GM23338 (cell line): ENCODE measurements around the gene ACY1. TPM values are rescaled to one million over a fixed set of nuclear protein-coding genes. Genes with fewer than 3 reads are reported as not detected.

Experiments used
- ATAC-seq: fragments of 200-7000 bp; cut with Tn5 transposase; 3 replicates; pipeline ENCODE4 v1.9.1; 2020
- DNase-seq: peaks from one replicate; pipeline ENCODE4 v3.0.0-alpha.2; 2015; ENCODE audit warnings: low spot score
- H2AFZ ChIP-seq: fragments of 200-600 bp; sonication (generic); 2 replicates; pipeline ENCODE4 v1.8.0; 2016; ENCODE audit warnings: antibody characterized with exemption, mild to moderate bottlenecking, moderate library complexity
- H3F3A ChIP-seq: fragments of 200-600 bp; sonication (generic); replicated peaks from 2 replicates; pipeline ENCODE4 v1.8.0; 2017; ENCODE audit warnings: antibody characterized with exemption, mixed run types, low read depth
- H3K27ac ChIP-seq: fragments of 200-600 bp; sonication (generic); 2 replicates; pipeline ENCODE4 v1.6.1; 2016; ENCODE audit warnings: low read depth
- H3K27me3 ChIP-seq: fragments of 200-600 bp; sonication (generic); 2 replicates; pipeline ENCODE4 v1.8.0; 2016; ENCODE audit warnings: mild to moderate bottlenecking, mixed run types, moderate library complexity; ENCODE audit not compliant: insufficient read depth
- H3K36me3 ChIP-seq: fragments of 200-600 bp; sonication (generic); 2 replicates; pipeline ENCODE4 v1.8.0; 2016; ENCODE audit warnings: mild to moderate bottlenecking; ENCODE audit not compliant: insufficient read depth
- H3K4me1 ChIP-seq: fragments of 200-600 bp; sonication (generic); 2 replicates; pipeline ENCODE4 v1.8.0; 2016; ENCODE audit warnings: mild to moderate bottlenecking, moderate library complexity; ENCODE audit not compliant: insufficient read depth
- H3K4me2 ChIP-seq: fragments of 200-600 bp; sonication (generic); 2 replicates; pipeline ENCODE4 v1.7.1; 2017; ENCODE audit warnings: mixed run types
- H3K4me3 ChIP-seq: fragments of 200-600 bp; sonication (generic); 2 replicates; pipeline ENCODE4 v1.6.1; 2016; ENCODE audit warnings: mixed run types
- H3K79me2 ChIP-seq: fragments of 200-600 bp; sonication (generic); replicated peaks from 2 replicates; pipeline ENCODE4 v1.8.0; 2017; ENCODE audit warnings: mild to moderate bottlenecking; ENCODE audit not compliant: insufficient read depth
- H3K9me2 ChIP-seq: fragments of 200-600 bp; sonication (generic); 2 replicates; pipeline ENCODE4 v1.8.0; 2017; ENCODE audit not compliant: insufficient read depth
- H4K20me1 ChIP-seq: fragments of 200-600 bp; sonication (generic); replicated peaks from 2 replicates; pipeline ENCODE4 v1.8.0; 2017; ENCODE audit warnings: mild to moderate bottlenecking; ENCODE audit not compliant: insufficient read depth
- H3K27ac Mint-ChIP-seq: 2 replicates; pipeline ENCODE4 v1.8.0; 2020; ENCODE audit warnings: inconsistent platforms, mild to moderate bottlenecking, moderate library complexity, mixed read lengths
- H3K27me3 Mint-ChIP-seq: 3 replicates; pipeline ENCODE4 v1.8.0; 2022; ENCODE audit warnings: low read depth, mild to moderate bottlenecking, moderate library complexity, mixed read lengths, inconsistent platforms; ENCODE audit not compliant: insufficient read depth, poor library complexity
- H3K36me3 Mint-ChIP-seq: 3 replicates; pipeline ENCODE4 v1.8.0; 2021; ENCODE audit warnings: low read depth, mild to moderate bottlenecking, inconsistent platforms, moderate library complexity, mixed read lengths
- H3K4me1 Mint-ChIP-seq: 3 replicates; pipeline ENCODE4 v1.8.0; 2020; ENCODE audit warnings: mild to moderate bottlenecking, inconsistent platforms, mixed read lengths
- H3K4me3 Mint-ChIP-seq: 3 replicates; pipeline ENCODE4 v1.8.0; 2021; ENCODE audit warnings: moderate library complexity, mild to moderate bottlenecking, inconsistent platforms, mixed read lengths
- H3K9me3 Mint-ChIP-seq: 3 replicates; pipeline ENCODE4 v1.8.0; 2020; ENCODE audit warnings: moderate library complexity, mild to moderate bottlenecking, inconsistent platforms, mixed read lengths
- CREB1 ChIP-seq: fragments of 250-450 bp; sonication (Bioruptor Pico); IDR thresholded peaks from 2 replicates; pipeline ENCODE4 v1.5.0; 2020; ENCODE audit warnings: low read depth, mild to moderate bottlenecking, moderate library complexity
- EZH2 ChIP-seq: fragments of 200-600 bp; sonication (generic); IDR thresholded peaks from one replicate; pipeline ENCODE4 v1.8.0; 2017; ENCODE audit warnings: antibody characterized with exemption, mild to moderate bottlenecking, low read depth; ENCODE audit not compliant: unreplicated experiment
- EZH2phosphoT487 ChIP-seq: fragments of 200-600 bp; sonication (generic); IDR thresholded peaks from one replicate; pipeline ENCODE4 v1.8.1; 2018; ENCODE audit warnings: antibody characterized with exemption; ENCODE audit not compliant: unreplicated experiment
- JUNB ChIP-seq: IDR thresholded peaks from one replicate; pipeline ENCODE4 v1.6.1; 2016; ENCODE audit warnings: antibody characterized with exemption; ENCODE audit not compliant: unreplicated experiment
- NANOG ChIP-seq: IDR thresholded peaks from 2 replicates; pipeline ENCODE4 v1.6.1; 2016; ENCODE audit warnings: antibody characterized with exemption, borderline replicate concordance
- POLR2AphosphoS5 ChIP-seq: IDR thresholded peaks from 2 replicates; pipeline ENCODE4 v1.6.1; 2016; ENCODE audit warnings: antibody characterized with exemption, low read depth
- STAT1 ChIP-seq: IDR thresholded peaks from one replicate; pipeline ENCODE4 v1.6.1; 2016; ENCODE audit warnings: antibody characterized with exemption; ENCODE audit not compliant: unreplicated experiment
- ZNF114 ChIP-seq: fragments of 250-450 bp; sonication (Bioruptor Pico); IDR thresholded peaks from 2 replicates; pipeline ENCODE4 v1.5.0; 2020; ENCODE audit warnings: mild to moderate bottlenecking, moderate library complexity
- ZNF331 ChIP-seq: fragments of 250-450 bp; sonication (Bioruptor Pico); IDR thresholded peaks from 2 replicates; pipeline ENCODE4 v1.5.0; 2020; ENCODE audit warnings: low read depth, mild to moderate bottlenecking, moderate library complexity
- polyA plus RNA-seq: library from polyadenylated mRNA; unstranded; fragments of >200 nt; fragmentation: Nextera tagmentation; extraction: Ambion mirVana; gene quantifications from 2 replicates; pipeline ENCODE4 v1.2.1, GENCODE V29; 2016
- total RNA-seq: library from RNA; depleted of rRNA; stranded (reverse); fragments of >200 nt; shearing (Covaris generic); gene quantifications from 2 replicates; pipeline ENCODE4 v1.2.3, GENCODE V29; 2014
- TF ChIP-seq, protein P1 (sequence below): IDR thresholded peaks from 2 replicates; pipeline ENCODE4 v1.6.1; 2016; ENCODE audit warnings: antibody characterized with exemption
- TF ChIP-seq, protein P2 (sequence below), 2 experiments: fragments of 200-600 bp in 1 of 2; sonication (generic) in 1 of 2; conservative IDR thresholded peaks; 2 replicates each; pipeline versions ENCODE4 v1.5.1 to v1.6.1; 2016 to 2017; ENCODE audit warnings: antibody characterized with exemption in 2 of 2, low read depth in 2 of 2, mild to moderate bottlenecking in 2 of 2, moderate library complexity in 1 of 2
- TF ChIP-seq, protein P3 (sequence below): IDR thresholded peaks from one replicate; pipeline ENCODE4 v1.6.1; 2018; ENCODE audit warnings: antibody characterized with exemption; ENCODE audit not compliant: unreplicated experiment
- TF ChIP-seq, protein P4 (sequence below): fragments of 250-450 bp; sonication (Bioruptor Pico); IDR thresholded peaks from 2 replicates; pipeline ENCODE4 v1.5.0; 2020; ENCODE audit warnings: mild to moderate bottlenecking, moderate library complexity

ACY1 gene
- total and polyA plus RNA-seq, 2 experiments from 2014 or later = 38.4 to 62.8 TPM

DNA sequence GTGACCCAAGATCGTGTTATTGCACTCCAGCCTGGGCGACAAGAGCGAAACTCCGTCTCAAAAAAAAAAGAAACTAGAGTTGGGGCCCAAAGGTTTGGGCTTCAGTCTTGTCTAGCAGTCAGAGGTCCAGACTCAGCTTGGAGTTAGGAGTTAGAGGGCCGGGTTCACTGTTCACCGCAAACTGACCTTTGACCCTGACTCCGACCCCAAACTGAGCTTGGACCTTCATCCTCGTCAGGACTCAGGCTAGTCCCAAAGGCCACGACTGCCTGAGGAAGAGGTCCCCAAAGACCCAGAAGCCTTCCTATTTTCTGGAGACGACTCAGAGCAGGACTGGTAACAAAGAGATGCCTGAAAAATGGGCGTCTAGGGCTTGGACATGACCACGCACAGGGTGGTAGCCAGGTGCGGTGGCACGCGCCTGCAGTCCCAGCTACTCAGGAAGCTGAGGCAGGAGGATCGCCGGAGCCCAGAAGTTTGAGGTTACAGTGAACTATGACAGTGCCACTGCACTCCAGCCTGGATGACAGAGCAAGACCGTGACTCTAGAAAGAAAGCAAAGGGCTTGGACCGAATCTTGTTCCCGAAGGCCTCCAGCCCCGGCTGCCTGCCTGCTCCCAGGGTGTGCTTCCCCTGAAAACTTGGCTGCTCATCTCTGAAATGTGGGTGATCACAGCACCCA lies 35.1 kb downstream of the ACY1 start:
- H3K9me2 ChIP-seq = no peaks in the 10 kb centered on the region
- H3F3A ChIP-seq = no peaks in the 10 kb centered on the region
- no peak overlapping the region for H3K4me2 ChIP-seq
- Mint-ChIP-seq H3K27me3 (peaks cover 16% of the 10 kb centered on the region), H3K4me1 (peaks cover 18% of the 10 kb centered on the region), H3K36me3 (no peaks in the 10 kb centered on the region), H3K9me3 (no peaks in the 10 kb centered on the region), H3K4me3 (no peak overlapping the region), H3K27ac (no peak overlapping the region)
- H4K20me1 ChIP-seq = no peaks in the 10 kb centered on the region
- TF ChIP-seq ZNF114 (CRISPR knock-in tag) (no peak), EZH2 (no peak), CREB1 (CRISPR knock-in tag) (no peak), JUNB (no peak), NANOG (no peak), POLR2AphosphoS5 (no peak), EZH2phosphoT487 (no peak), ZNF331 (CRISPR knock-in tag) (no peak), STAT1 (no peak)
- TF ChIP-seq, protein P1, sequence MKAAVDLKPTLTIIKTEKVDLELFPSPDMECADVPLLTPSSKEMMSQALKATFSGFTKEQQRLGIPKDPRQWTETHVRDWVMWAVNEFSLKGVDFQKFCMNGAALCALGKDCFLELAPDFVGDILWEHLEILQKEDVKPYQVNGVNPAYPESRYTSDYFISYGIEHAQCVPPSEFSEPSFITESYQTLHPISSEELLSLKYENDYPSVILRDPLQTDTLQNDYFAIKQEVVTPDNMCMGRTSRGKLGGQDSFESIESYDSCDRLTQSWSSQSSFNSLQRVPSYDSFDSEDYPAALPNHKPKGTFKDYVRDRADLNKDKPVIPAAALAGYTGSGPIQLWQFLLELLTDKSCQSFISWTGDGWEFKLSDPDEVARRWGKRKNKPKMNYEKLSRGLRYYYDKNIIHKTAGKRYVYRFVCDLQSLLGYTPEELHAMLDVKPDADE = no peak
- TF ChIP-seq, protein P2, sequence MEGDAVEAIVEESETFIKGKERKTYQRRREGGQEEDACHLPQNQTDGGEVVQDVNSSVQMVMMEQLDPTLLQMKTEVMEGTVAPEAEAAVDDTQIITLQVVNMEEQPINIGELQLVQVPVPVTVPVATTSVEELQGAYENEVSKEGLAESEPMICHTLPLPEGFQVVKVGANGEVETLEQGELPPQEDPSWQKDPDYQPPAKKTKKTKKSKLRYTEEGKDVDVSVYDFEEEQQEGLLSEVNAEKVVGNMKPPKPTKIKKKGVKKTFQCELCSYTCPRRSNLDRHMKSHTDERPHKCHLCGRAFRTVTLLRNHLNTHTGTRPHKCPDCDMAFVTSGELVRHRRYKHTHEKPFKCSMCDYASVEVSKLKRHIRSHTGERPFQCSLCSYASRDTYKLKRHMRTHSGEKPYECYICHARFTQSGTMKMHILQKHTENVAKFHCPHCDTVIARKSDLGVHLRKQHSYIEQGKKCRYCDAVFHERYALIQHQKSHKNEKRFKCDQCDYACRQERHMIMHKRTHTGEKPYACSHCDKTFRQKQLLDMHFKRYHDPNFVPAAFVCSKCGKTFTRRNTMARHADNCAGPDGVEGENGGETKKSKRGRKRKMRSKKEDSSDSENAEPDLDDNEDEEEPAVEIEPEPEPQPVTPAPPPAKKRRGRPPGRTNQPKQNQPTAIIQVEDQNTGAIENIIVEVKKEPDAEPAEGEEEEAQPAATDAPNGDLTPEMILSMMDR (conservative IDR thresholded peaks at IDR 0.05; ENCODE audit: low read depth in 2 of 2) = no peak
- TF ChIP-seq, protein P3, sequence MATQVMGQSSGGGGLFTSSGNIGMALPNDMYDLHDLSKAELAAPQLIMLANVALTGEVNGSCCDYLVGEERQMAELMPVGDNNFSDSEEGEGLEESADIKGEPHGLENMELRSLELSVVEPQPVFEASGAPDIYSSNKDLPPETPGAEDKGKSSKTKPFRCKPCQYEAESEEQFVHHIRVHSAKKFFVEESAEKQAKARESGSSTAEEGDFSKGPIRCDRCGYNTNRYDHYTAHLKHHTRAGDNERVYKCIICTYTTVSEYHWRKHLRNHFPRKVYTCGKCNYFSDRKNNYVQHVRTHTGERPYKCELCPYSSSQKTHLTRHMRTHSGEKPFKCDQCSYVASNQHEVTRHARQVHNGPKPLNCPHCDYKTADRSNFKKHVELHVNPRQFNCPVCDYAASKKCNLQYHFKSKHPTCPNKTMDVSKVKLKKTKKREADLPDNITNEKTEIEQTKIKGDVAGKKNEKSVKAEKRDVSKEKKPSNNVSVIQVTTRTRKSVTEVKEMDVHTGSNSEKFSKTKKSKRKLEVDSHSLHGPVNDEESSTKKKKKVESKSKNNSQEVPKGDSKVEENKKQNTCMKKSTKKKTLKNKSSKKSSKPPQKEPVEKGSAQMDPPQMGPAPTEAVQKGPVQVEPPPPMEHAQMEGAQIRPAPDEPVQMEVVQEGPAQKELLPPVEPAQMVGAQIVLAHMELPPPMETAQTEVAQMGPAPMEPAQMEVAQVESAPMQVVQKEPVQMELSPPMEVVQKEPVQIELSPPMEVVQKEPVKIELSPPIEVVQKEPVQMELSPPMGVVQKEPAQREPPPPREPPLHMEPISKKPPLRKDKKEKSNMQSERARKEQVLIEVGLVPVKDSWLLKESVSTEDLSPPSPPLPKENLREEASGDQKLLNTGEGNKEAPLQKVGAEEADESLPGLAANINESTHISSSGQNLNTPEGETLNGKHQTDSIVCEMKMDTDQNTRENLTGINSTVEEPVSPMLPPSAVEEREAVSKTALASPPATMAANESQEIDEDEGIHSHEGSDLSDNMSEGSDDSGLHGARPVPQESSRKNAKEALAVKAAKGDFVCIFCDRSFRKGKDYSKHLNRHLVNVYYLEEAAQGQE = no peak
- TF ChIP-seq, protein P4, sequence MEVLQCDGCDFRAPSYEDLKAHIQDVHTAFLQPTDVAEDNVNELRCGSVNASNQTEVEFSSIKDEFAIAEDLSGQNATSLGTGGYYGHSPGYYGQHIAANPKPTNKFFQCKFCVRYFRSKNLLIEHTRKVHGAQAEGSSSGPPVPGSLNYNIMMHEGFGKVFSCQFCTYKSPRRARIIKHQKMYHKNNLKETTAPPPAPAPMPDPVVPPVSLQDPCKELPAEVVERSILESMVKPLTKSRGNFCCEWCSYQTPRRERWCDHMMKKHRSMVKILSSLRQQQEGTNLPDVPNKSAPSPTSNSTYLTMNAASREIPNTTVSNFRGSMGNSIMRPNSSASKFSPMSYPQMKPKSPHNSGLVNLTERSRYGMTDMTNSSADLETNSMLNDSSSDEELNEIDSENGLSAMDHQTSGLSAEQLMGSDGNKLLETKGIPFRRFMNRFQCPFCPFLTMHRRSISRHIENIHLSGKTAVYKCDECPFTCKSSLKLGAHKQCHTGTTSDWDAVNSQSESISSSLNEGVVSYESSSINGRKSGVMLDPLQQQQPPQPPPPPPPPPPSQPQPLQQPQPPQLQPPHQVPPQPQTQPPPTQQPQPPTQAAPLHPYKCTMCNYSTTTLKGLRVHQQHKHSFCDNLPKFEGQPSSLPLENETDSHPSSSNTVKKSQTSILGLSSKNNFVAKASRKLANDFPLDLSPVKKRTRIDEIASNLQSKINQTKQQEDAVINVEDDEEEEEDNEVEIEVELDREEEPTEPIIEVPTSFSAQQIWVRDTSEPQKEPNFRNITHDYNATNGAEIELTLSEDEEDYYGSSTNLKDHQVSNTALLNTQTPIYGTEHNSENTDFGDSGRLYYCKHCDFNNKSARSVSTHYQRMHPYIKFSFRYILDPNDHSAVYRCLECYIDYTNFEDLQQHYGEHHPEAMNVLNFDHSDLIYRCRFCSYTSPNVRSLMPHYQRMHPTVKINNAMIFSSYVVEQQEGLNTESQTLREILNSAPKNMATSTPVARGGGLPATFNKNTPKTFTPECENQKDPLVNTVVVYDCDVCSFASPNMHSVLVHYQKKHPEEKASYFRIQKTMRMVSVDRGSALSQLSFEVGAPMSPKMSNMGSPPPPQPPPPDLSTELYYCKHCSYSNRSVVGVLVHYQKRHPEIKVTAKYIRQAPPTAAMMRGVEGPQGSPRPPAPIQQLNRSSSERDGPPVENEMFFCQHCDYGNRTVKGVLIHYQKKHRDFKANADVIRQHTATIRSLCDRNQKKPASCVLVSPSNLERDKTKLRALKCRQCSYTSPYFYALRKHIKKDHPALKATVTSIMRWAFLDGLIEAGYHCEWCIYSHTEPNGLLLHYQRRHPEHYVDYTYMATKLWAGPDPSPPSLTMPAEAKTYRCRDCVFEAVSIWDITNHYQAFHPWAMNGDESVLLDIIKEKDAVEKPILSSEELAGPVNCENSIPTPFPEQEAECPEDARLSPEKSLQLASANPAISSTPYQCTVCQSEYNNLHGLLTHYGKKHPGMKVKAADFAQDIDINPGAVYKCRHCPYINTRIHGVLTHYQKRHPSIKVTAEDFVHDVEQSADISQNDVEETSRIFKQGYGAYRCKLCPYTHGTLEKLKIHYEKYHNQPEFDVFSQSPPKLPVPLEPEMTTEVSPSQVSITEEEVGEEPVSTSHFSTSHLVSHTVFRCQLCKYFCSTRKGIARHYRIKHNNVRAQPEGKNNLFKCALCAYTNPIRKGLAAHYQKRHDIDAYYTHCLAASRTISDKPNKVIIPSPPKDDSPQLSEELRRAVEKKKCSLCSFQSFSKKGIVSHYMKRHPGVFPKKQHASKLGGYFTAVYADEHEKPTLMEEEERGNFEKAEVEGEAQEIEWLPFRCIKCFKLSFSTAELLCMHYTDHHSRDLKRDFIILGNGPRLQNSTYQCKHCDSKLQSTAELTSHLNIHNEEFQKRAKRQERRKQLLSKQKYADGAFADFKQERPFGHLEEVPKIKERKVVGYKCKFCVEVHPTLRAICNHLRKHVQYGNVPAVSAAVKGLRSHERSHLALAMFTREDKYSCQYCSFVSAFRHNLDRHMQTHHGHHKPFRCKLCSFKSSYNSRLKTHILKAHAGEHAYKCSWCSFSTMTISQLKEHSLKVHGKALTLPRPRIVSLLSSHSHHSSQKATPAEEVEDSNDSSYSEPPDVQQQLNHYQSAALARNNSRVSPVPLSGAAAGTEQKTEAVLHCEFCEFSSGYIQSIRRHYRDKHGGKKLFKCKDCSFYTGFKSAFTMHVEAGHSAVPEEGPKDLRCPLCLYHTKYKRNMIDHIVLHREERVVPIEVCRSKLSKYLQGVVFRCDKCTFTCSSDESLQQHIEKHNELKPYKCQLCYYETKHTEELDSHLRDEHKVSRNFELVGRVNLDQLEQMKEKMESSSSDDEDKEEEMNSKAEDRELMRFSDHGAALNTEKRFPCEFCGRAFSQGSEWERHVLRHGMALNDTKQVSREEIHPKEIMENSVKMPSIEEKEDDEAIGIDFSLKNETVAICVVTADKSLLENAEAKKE (CRISPR knock-in tag) = no peak
- H3K4me1 ChIP-seq = peaks cover 3% of the 10 kb centered on the region; the same call in 1 of the 2 replicates
- no peak overlapping the region for H2AFZ ChIP-seq
- no peak overlapping the region for H3K4me3 ChIP-seq
- no peaks in the 10 kb centered on the region for H3K79me2 ChIP-seq
- DNase-seq = no peak
- no peaks in the 10 kb centered on the region for H3K27me3 ChIP-seq
- no peak for ATAC-seq
- no peak overlapping the region for H3K27ac ChIP-seq
- no peaks in the 10 kb centered on the region for H3K36me3 ChIP-seq
